ENCODE data around the gene HJURP.

Gene HJURP

DNA sequence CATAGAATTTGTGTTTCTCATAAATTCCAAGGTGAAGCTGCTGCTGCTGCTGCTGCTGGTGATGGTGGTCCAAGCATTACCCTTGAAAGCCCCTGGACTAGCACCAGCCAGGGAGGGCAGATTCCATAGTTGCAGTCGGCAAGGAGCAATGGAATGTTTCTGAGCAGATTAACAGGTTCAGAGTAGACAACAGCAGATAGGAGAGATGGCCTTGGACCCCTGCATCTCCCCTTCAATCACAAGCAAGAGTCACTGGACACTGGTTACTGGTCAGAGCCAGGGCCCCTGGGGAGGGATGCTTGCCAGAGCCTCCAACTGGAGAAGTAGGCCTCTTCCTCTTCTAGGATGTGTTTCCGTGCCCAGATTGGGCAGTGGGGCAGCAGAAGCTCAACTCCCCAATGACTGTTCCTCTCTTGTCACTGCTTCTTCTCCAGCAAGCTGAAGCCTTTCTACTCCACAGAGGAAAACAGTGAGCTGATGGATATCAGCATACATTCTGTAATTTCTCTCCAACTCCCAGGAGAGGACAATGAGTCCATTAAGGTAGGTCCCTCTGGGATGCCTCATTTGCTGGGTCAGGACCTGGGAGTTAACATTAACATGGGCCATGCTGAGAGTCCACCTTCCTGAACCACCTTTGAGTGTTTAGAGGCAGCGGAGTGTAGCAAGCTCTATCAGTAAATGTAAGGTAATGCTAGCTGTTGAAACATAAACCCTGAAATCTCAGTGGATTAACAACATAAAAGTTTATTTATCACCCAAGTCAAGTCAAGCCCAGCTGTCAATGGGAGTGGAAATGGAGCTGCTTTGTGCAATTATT lies 40.9 kb downstream of the HJURP start:
- DNase-seq, result no peak

DNA sequence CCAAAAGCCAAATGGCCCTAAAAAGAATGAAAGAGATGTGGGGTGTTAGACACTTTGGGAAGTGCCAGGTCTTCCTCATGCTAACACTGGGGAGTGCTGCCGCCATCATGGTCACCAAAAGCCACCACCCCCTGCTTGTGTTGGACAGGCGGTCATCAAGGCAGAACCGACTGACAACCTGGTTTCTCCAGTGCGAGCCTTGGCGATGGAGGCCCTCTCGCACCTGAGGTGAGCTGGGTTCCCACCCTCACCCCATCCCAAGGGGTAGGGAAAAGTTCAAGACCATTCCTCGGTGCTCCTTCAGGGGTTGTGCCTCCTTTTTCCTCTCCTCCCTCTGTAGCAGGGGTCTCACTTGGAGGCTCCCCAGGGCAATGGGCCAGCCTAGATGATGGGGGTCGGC lies 42.6 kb downstream of the HJURP start:
- no peak for DNase-seq

DNA sequence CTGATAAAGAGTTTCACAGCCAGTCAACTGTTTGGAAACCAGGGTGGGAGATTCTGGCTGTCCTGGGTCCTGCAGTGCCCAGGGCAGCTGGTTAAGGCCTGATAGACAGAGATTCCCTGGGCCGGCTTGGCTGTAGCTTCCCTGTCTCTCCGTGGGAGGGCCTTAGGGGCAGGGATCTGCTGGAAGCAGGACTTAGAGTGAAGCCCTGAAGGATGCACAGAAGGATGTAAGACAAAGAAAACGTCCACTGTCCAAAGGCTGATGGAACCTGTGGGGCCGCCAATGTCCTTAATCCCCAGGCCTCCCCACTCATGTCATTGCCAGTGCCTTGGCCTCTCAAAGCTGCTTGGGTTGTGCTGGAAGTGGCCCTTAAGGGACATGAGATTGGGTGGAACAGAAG lies 43.2 kb downstream of the HJURP start:
- no peak for DNase-seq

DNA sequence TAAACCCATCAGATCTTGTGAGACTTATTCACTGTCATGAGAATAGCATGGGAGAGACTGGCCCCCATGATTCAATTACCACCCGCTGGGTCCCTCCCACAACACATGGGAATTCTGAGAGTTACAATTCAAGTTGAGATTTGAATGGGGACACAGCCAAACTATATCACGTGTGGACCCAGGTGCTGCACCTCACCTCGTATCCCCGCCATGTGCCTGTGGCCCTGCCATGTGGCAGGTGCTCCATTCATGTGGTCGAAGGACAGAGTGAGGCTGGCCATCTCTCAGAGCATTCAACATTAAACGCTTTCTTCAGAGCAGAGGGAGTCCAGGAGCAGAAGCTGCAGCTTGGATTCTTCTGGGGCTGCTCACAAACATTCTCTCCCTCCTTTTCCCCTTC lies 44.0 kb downstream of the HJURP start:
- no peak for DNase-seq

DNA sequence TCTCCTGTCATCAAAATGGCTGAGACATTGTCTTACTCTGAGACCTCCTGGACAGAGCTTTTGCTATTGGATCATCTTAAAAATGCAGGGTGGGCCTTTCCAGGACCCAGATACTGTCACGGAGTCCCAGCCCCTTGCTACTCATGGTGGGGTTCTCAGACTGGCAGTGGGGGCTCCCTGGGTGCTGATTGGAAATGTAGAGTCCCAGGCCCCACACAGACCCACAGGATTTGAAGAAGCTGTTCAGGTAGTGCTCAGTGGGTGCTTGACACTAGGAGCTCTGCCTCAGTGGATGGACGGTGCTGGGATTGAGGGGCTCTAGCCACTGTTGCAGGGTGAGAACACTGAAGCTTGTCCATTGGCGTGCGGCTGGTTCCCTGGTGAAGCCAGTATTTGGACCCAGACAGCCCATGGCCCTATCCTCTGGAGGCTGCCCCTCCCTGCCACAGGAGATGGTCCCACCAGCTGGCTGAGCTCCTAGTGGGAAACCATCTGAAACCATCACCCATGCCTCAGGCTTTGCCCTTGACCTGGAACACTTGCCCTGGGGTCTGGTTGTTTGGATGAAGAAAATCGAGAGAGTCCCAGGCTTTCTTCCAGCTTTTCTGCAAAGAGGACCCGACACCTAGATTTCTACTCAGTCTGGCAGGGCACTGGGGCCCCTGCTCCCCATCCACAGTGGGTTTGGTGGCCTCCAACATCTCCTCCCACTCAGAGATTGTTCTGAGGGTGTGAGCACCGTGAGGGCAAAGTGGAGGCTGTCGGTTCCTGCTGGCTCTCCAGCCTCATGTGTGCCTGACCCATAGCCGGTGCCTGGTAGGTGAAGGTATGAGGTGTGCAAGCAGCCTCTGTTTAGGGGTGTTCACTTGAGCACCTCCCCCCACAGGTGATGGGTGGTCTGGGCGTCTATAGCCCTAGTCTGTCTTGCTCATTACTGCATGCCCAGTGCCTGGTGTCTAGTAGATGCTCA lies 46.1 kb downstream of the HJURP start:
- DNase-seq, result no peak

DNA sequence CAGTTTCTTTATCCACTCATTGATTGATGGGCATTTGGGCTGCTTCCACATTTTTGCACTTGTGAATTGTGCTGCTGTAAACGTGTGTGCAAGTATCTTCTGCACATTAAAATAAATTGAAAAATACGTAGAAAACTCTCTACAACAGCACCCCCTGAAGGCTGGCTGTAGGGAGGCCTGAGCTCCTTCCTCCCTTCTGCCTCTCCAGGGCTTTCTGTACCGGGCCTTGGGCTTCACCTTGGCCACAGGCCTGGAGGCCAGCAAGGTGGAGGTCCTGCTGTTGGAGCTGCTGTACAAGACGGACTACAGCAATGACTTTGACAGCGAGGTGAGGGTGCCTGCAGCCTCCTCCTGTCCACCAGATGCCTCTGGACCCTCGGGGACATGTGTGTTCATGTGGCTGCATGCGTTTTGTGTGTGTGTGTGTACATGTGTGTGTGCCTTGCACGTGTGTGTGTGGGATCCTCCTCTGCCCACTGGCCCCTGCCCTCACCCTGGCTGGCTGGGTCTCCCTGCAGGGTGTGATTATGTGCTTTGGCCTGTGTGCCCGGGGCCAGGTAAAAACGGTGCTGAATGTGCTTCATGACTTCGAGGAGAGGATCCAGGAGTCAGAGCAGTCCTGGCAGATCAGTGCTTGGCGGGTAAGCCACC lies 47.0 kb downstream of the HJURP start:
- DNase-seq, result no peak

DNA sequence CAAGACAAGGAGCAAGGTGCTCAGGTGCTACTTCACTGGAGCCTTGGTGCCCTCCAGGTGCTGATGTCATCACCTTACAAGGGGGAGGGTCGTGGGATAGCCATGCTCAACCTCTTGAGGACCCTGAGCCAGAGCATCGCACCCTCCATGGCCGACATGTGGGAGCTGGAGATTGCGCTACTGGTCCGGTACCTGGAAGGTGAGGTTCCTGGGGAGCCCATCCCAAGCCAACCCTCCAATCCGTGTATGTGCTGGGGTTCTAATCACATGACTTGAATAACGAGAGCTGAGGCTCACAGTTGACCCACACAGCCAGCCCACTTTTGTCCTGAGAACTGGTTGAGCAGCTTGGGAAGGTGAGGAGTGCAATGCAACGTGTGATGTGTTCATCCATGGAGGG lies 50.3 kb downstream of the HJURP start:
- no peak for DNase-seq

DNA sequence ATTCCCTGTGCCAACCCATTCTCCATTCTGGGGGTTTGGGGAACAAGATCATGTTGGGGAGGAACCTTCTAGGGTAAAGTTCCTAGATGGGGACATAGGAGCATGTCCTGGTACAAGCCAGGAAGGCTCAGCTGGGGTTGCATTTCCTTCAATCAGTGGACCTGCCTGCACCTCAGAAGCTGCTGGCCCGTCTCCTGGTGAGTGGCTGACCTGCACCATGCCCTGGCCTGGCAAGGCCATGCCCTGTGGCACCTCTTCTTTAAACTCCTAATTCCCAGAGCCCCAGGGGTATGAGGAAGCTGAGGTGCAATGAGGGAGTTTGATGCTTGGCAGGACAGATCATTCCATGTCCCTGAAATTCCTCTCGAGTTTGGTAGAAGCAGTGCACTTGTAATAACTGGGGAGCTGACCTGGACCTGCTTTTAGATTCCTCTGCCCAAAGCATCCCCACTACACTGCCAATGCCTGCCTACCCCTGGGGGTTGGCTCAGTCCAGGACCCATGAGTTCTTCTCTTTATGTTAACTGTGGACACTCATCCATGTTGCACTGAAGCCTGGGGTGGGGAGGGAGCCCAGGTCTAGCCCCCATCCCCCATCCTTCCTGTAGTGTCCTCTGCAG lies 50.9 kb downstream of the HJURP start:
- no peak for DNase-seq

DNA sequence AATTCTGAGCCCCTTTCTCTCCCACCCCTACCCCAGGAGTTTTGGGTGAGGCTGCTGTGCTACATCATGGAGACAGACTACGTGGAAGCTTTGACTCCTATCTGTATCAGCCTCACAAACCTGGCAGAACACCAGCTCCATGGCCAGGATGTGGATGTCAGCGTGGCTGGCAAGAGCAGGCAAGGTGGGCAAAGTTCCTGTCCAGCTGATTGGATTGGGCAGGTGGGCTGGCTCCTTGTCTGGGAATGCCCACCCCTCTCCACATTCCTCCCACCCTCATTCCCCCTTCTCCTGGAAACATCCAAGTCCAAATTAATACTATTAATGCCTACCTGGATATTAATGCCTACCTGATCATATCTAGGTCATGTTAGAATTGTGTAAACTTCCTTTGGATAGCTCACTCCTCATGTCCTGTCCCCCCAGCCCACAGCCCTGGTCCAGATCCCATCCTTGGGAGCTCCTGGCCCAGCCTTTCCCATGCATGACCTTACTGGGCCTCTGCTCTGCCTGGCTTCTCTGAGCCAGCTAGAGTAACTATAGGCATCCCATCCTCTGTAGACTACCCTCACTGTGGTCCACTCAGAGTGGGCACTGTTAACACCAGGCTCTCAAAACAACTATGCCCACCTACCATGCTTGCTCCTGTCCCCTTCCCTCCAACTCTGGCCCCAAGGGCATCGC lies 52.1 kb downstream of the HJURP start:
- DNase-seq, result no peak

DNA sequence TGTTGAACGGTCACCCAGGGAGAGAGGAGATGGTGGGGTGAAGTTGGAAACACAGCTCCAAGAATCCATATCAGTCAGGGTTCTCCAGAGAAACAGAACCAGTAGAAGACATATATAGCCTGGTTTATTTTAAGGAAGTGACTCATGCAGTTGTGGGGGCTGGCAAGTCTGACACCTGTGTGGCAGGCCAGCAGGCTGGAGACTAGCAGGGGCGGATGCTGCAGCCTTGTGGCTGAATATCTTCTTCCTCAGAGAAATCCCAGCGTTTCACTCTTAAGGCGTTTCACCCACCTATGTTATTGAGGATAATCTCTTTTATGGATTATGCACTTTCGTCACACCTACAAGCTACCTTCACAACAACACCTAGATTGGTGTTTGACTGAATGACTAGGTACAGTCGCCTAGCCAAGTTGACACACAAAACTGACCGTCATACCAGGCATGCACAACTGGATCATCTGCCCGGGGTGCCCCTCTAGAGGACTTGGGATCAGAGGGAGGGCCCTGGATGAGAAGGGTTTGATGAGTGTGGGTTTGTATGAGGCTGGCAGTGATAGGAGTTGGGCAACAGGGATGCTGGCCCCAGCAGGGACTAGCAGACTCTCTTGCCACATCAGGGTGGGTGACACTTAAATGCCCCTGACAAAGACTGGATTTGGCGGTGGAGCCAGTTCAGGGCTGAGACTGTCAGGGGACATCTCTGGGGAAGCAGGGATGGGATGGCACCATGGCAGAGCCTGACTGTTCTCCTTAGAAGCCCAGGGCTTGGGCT lies 52.8 kb downstream of the HJURP start:
- DNase-seq, result no peak

DNA sequence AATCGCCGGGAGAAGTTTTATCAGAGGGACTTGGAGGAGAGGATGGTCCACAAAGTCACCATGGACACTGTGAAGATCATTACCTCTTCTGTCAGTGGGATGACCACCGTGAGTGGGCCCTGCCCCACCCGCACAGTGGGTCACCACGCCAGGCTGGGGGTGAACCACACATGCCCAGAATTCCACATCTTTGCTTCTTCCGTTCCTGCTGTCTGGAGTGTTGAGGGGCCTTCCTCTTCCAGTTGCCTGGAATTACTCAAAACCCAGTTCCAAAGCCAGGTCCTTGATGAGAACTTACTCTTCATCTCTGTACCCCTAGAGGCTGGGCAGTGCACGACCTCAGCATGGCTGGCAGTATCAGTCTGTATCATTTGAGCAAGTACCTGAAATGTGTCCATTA lies 54.1 kb downstream of the HJURP start:
- DNase-seq, result no peak

DNA sequence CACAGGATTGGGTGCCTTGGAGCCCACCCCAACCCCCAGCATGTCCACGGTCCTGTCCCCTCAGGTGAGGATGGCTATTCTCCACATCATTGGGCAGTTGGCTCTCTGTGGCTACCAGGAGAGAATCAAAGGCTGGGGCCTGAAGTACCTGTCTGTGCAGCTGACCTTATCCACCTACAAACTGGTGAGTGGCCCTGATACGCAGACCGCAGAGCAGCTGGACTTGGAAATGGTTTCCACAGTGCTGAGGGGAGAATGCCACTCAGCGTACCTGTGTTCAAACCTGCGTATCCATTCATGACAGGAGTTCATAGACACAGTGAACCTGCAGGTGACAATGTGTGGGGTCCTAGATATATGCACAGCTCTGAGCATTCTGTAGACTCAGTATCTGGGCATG lies 54.6 kb downstream of the HJURP start:
- DNase-seq, result no peak

DNA sequence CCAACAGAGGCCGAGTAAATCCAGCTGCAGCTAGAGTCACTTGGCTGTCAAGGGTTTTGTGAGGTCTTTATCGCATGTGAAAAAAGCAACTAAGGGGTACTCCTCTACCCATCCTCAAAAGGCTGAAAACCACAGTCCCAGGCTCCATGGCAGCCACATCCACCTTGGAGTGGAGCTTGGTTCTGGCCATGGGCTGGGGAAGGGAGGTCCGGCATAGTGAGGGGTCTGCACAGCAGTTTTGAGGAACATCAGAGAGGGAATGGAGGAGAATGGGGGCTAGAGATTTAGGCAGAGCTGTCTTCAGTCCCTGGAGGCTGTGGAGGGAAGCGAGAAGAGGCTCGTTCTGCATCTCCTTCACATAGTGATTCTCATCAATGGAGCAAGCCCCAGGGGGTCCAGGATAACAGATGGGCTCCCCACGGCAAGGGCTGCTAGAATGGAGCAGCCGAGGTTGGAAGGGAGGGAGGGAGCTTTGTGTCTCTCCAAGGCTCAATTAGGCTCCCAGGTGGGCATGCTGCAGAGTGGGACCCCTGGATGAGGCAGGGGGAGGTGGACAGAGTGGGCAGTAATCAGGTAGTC lies 55.2 kb downstream of the HJURP start:
- DNase-seq, result no peak

DNA sequence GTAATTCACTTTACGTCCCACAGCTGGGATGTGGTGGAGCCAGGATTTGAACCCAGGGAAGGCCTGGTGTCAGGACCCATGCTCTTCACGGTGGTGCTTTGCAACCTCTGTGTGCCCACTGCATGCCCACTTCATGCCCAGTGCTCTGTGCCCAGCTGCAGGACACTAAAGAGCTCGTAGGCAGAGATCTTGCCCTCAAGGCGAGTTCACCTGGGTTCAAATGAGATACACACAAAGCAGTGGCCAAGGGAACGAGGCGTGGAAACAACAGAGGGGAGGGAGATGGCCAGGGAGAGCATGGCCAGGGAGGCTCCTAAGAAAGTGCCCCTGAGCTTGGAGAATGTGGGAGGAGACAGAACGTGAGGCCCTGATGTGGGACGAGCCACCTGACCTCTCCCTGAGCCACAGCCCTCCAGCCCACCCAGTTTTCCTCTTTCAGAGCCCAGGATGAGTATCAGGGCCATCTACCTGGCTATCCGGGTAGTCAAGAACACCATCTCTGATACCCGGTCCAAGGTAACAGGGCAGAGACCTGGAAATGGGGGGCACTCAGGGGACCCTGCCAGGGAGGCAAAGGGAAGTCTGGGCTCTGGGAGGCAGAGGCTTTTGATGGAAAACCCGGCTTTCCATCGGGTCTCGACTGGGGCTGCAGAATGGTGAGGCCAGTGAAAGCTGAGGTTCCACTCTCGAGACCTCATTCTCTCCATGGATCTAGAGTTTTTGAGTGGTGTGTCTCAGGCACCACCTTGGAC lies 55.8 kb downstream of the HJURP start:
- no peak for DNase-seq

DNA sequence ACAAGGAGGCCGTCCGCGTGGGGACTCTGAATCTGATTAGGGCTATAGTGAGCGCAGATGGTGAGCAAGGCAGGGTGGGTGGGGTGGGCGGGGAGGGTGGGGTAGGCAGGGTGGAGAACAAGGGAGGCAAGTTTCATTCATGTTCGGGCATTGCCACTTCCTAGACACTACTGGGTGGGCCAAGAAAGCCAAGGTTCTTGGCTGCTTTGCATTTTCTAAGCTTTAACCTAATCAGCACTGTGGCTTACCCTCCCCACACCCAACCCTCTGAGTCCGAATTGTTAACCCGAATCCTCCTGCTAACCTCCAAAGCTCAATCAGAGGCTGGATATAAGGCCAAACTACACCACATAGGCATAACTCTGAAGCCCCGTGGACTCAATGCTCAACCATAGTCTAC lies 58.1 kb downstream of the HJURP start:
- no peak for DNase-seq

DNA sequence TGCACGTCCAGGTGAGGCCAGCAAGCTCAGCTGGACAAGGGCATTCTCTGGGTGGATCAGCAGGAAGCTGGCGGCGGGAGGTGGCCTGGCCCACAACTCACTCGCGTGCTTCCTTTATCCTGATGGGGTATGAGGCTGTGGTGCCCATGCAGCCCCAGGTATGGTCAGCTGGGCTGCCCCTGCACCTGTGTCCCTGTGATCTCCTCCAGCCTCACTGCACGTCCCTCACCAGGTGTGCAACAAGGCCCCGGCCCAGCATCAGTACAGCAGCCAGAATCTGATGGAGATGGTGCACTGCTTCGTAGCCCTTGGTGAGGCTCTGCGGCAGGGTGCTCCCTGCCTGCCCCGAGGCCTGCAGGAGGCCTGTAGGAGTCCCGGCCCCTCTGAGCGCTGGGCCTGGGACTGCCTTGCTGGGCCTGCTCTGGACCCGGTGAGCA lies 58.6 kb downstream of the HJURP start:
- no peak for DNase-seq

DNA sequence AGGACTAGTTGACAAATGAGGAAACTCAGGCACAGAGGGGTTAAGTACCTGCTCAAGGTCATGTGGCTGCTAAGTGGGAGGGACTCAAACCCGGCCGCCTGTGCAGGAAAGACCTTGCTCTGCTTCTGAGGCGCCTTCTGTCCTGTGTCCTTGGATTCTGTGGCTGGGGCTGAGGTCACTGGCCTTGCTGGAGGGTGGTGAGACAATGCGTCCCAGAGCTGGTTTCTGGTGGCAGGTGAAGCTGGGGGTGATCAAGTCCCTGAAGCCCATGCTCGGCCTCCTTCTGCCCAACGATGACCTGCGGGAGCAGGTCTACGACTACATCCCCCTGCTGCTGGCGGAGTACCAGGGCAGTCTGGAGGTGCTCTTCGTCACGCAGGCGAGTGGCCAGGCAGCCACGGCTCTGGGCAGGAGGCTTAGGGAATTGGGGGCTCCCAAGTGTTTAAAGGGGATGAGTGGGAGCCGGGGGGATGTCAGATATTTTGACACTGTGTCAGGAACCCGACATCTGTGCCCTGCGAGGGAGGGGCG lies 60.1 kb downstream of the HJURP start:
- no peak for DNase-seq

DNA sequence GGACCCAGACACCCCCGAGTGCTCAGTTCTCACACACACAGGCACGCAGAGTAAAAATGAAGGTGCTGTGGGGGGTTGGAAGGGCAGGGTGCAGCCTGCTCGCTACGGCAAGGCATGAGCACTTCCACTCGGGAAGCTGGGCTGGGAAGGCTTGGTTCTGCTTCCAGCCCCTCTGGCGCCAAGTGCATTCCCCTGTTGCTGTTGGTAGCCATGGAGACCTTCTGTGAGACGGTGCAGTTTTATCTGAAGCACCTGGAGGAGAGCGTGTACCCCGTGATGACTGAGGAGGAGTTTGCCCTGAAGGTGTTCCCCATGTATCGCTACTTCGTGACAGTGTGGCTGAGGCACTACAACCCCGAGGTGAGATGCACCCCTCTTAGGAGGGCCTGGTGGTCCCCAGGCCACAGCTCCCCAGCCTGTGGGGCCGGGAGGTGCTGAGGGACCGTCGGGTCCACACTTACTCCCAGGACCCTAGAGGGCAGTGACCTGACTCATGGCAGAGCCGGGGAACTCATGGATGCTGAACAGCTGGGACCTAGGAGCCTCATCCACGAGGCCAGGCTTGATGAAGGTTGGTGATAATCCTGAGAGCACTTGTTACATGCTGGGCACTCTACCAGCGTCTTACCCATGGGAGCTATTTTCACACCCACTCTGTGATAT lies 60.7 kb downstream of the HJURP start:
- no peak for DNase-seq

DNA sequence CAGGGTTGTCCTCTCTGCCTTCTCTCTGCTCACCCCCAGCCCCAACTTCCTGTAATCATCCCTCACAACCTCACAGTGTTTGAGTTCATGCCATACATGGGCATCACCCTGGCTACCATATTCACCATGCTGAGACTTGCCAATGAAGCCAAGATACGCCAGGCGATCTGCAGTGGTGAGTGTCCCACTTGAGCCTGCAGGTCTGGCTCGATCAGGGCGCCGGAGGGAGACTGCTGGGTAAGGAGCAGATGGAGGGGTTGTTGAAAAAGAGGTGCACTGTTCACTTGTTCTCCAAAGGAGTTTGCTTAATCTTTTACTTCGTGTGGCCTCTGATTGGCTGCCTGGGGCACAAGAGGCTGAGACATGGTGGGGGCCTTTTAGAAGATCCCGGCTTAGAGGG lies 61.6 kb downstream of the HJURP start:
- no peak for DNase-seq

Data from GOT3 (cell line).